K562 (cell line): ENCODE measurements around the gene UBE2D3. TPM values are rescaled to one million over a fixed set of nuclear protein-coding genes. Genes with fewer than 3 reads are reported as not detected.

Experiments
- ATAC-seq: fragments of 200-7000 bp; cut with Tn5 transposase; 3 replicates; pipeline ENCODE4 v1.9.1; 2020; ENCODE audit warnings: moderate library complexity
- BruUV-seq: library from RNA; stranded (reverse); fragments of 400-500 nt; replicated peaks from 2 replicates; lab custom pipeline; 2021; lab: Mats Ljungman, UMichigan
- CTCF ChIA-PET: fragments of 300-600 bp; formaldehyde crosslinking; extraction: SDS; loops from one replicate; lab custom pipeline; 2021; ENCODE audit warnings: low intra/inter-chr PET ratio; lab: Yijun Ruan, JAX
- POLR2A ChIA-PET: fragments of 300-600, 350-650 bp; sonication (Branson Sonifier 250); formaldehyde crosslinking; extraction: SDS; loops from one replicate; lab custom pipeline; 2021; ENCODE audit warnings: antibody characterized with exemption, inconsistent platforms; lab: Yijun Ruan, JAX
- DNase-seq, 4 experiments: peaks; one replicate each; pipeline versions ENCODE4 v3.0.0 to v3.0.0-alpha.2; 2011 to 2018; ENCODE audit warnings: low spot score in 3 of 4, mixed read lengths in 3 of 4; ENCODE audit errors: extremely low read depth in 1 of 4
- FAIRE-seq: peaks from 2 replicates; lab custom pipeline; 2011; peaks lifted over from hg19 to GRCh38; lab: Jason Lieb, UNC
- H2AFZ ChIP-seq: 2 replicates; pipeline ENCODE4 v1.6.0; 2011; ENCODE audit warnings: low read depth, low read length, control low read depth, inconsistent platforms
- H3K27ac ChIP-seq: fragments of 200-600 bp; 3 replicates; pipeline ENCODE4 v1.8.0; 2011; ENCODE audit warnings: low read depth, mild to moderate bottlenecking, control low read depth, inconsistent platforms, low read length, moderate library complexity, mixed read lengths; ENCODE audit errors: extremely low read depth
- H3K27me3 ChIP-seq, 2 experiments: fragments of 300-600 bp in 1 of 2; 2 replicates in 1 of 2; 3 replicates in 1 of 2; pipeline versions ENCODE4 v1.6.0 to v1.8.0; 2011; ENCODE audit warnings: inconsistent platforms in 2 of 2, low read length in 2 of 2, mild to moderate bottlenecking in 1 of 2, mixed read lengths in 1 of 2, moderate library complexity in 1 of 2; ENCODE audit not compliant: control insufficient read depth in 2 of 2, insufficient read depth in 2 of 2
- H3K36me3 ChIP-seq: fragments of 300-600 bp; 3 replicates; pipeline ENCODE4 v1.8.0; 2011; ENCODE audit warnings: mild to moderate bottlenecking, low read length, inconsistent platforms; ENCODE audit not compliant: control insufficient read depth, insufficient read depth
- H3K4me1 ChIP-seq, 2 experiments: fragments of 200-600 bp in 1 of 2; replicated peaks in 1 of 2; 2 replicates in 1 of 2; 3 replicates in 1 of 2; pipeline versions ENCODE4 v1.5.1 to v1.8.0; 2011; ENCODE audit warnings: inconsistent platforms in 2 of 2, low read length in 2 of 2, mild to moderate bottlenecking in 1 of 2, mixed read lengths in 1 of 2, moderate library complexity in 1 of 2; ENCODE audit not compliant: control insufficient read depth in 2 of 2, insufficient read depth in 2 of 2
- H3K4me2 ChIP-seq: 2 replicates; pipeline ENCODE4 v1.6.1; 2011; ENCODE audit warnings: low read length, control low read depth, inconsistent platforms, mixed read lengths; ENCODE audit not compliant: insufficient read depth
- H3K4me3 ChIP-seq: fragments of 200-600 bp; sonication (generic), shearing (Covaris generic); 2 replicates; pipeline ENCODE4 v1.5.1; 2016; ENCODE audit warnings: control low read depth, inconsistent platforms
- H3K79me2 ChIP-seq: fragments of 200-600 bp; 3 replicates; pipeline ENCODE4 v1.8.0; 2011; ENCODE audit warnings: low read length, inconsistent platforms; ENCODE audit not compliant: control insufficient read depth, insufficient read depth
- H3K9ac ChIP-seq, 2 experiments: 2 replicates each; pipeline versions ENCODE4 v1.6.0 to v1.6.1; 2011; ENCODE audit warnings: low read depth in 2 of 2, low read length in 2 of 2, control low read depth in 1 of 2, inconsistent platforms in 1 of 2, mild to moderate bottlenecking in 1 of 2, mixed read lengths in 1 of 2; ENCODE audit not compliant: insufficient read depth in 1 of 2
- H3K9me1 ChIP-seq: one replicate; pipeline ENCODE4 v1.6.0; 2011; ENCODE audit warnings: inconsistent platforms, mild to moderate bottlenecking, low read length, moderate library complexity; ENCODE audit not compliant: control insufficient read depth, insufficient read depth
- H3K9me3 ChIP-seq: replicated peaks from 2 replicates; pipeline ENCODE4 v1.5.1; 2011; ENCODE audit warnings: low read depth, low read length, inconsistent platforms; ENCODE audit not compliant: control insufficient read depth, insufficient read depth
- H4K20me1 ChIP-seq: replicated peaks from 2 replicates; pipeline ENCODE4 v1.6.1; 2011; ENCODE audit warnings: low read length, inconsistent platforms, mixed read lengths; ENCODE audit not compliant: control insufficient read depth, insufficient read depth
- CBFA2T3 ChIP-seq: fragments of 450-650 bp; IDR thresholded peaks from 2 replicates; pipeline ENCODE4 v1.6.1; 2017
- COPS2 ChIP-seq: fragments of 450-650 bp; conservative IDR thresholded peaks from 2 replicates; pipeline ENCODE4 v1.6.1; 2016; ENCODE audit warnings: mild to moderate bottlenecking, moderate library complexity
- ETS2 ChIP-seq: IDR thresholded peaks from 2 replicates; pipeline ENCODE4 v1.6.1; 2016; ENCODE audit warnings: borderline replicate concordance, missing genetic modification characterization, mild to moderate bottlenecking, moderate library complexity, missing compliant biosample characterization; ENCODE audit not compliant: poor library complexity, severe bottlenecking
- FOXM1 ChIP-seq, 2 experiments: fragments of 450-650 bp in 1 of 2; sonication (generic) in 1 of 2; formaldehyde crosslinking in 1 of 2; IDR thresholded peaks; 2 replicates each; pipeline versions ENCODE4 v1.6.1 to v1.9.0; 2017 to 2022; ENCODE audit warnings: low read depth in 2 of 2, mild to moderate bottlenecking in 2 of 2, missing genetic modification reagents in 1 of 2, moderate library complexity in 1 of 2
- JUNB ChIP-seq: fragments of 450-650 bp; formaldehyde crosslinking; conservative IDR thresholded peaks from 2 replicates; pipeline ENCODE4 v1.4.0; 2020; ENCODE audit warnings: mild to moderate bottlenecking
- NR2C1 ChIP-seq, 2 experiments: fragments of 450-650 bp; IDR thresholded peaks; 2 replicates each; pipeline ENCODE4 v1.6.1; 2017; ENCODE audit warnings: mild to moderate bottlenecking in 2 of 2, antibody characterized with exemption in 1 of 2, inconsistent platforms in 1 of 2, missing compliant biosample characterization in 1 of 2, missing genetic modification characterization in 1 of 2
- RAD51 ChIP-seq: fragments of 450-650 bp; IDR thresholded peaks from 2 replicates; pipeline ENCODE4 v1.7.1; 2016; ENCODE audit warnings: low read depth, mild to moderate bottlenecking, borderline replicate concordance
- SAFB2 ChIP-seq: fragments of 200-400 bp; formaldehyde crosslinking; IDR thresholded peaks from 2 replicates; pipeline ENCODE4 v1.6.1; 2018; ENCODE audit warnings: borderline replicate concordance, low read length, low read depth, moderate library complexity; ENCODE audit not compliant: severe bottlenecking
- SLC30A9 ChIP-seq: fragments of 250-450 bp; sonication (Bioruptor Pico); IDR thresholded peaks from 2 replicates; pipeline ENCODE4 v1.8.0; 2022; ENCODE audit warnings: mild to moderate bottlenecking, moderate library complexity
- SMARCA4 ChIP-seq: fragments of 450-650 bp; IDR thresholded peaks from 2 replicates; pipeline ENCODE4 v1.6.1; 2016
- TEAD4 ChIP-seq, 2 experiments: sonication (generic) in 1 of 2; formaldehyde crosslinking in 1 of 2; IDR thresholded peaks; 2 replicates each; pipeline versions ENCODE4 v1.6.1 to v1.8.0; 2012 to 2022; ENCODE audit warnings: borderline replicate concordance in 1 of 2, inconsistent platforms in 1 of 2, low read length in 1 of 2, mild to moderate bottlenecking in 1 of 2, missing genetic modification reagents in 1 of 2
- THRB ChIP-seq: fragments of 450-650 bp; formaldehyde crosslinking; conservative IDR thresholded peaks from 2 replicates; pipeline ENCODE4 v1.4.0; 2022; ENCODE audit warnings: mild to moderate bottlenecking, missing genetic modification characterization
- ZNF143 ChIP-seq: sonication (generic); formaldehyde crosslinking; IDR thresholded peaks from 2 replicates; pipeline ENCODE4 v1.9.0; 2022; ENCODE audit warnings: mild to moderate bottlenecking, missing genetic modification reagents
- ZNF239 ChIP-seq: fragments of 250-450 bp; sonication (Bioruptor Pico); IDR thresholded peaks from 2 replicates; pipeline ENCODE4 v1.4.0; 2020; ENCODE audit warnings: mild to moderate bottlenecking
- ZNF444 ChIP-seq: fragments of 250-450 bp; sonication (Bioruptor Pico); IDR thresholded peaks from 2 replicates; pipeline ENCODE4 v1.4.0; 2020; ENCODE audit warnings: mild to moderate bottlenecking, moderate library complexity
- WGBS: fragments of 100-300 bp; shearing (Covaris generic); methylation state at CpG from one replicate; pipeline ENCODE4 v1.1.6; 2016; ENCODE audit warnings: low coverage, mixed read lengths; ENCODE audit not compliant: insufficient coverage; ENCODE audit errors: missing lambda C conversion rate; 5-methylcytosine and 5-hydroxymethylcytosine counted together
- in situ Hi-C: fragments of 300-500 bp; cut with MboI; formaldehyde crosslinking; loops from 4 replicates; pipeline ENCODE4 v1.15.0; 2018; ENCODE audit warnings: inconsistent platforms, mixed read lengths
- intact Hi-C: fragments of 100-400 bp; cut with micrococcal nuclease; formaldehyde crosslinking; loops from 2 replicates; pipeline ENCODE4 v1.14.2; 2022
- polyA plus RNA-seq, 8 experiments: library from polyadenylated mRNA; depleted of rRNA in 4 of 8; stranded (reverse) in 5 of 8; unstranded in 3 of 8; fragments of >200 nt; fragmentation: Nextera tagmentation in 2 of 8; fragmentation: Illumina TruSeq in 1 of 8; extraction: Ambion mirVana in 2 of 8; extraction: Trizol in 1 of 8; gene quantifications; 2 replicates each; pipeline versions ENCODE4 v1.2.1 to v1.2.3, GENCODE V29; 2011 to 2014; ENCODE audit warnings: inconsistent platforms in 1 of 8, missing spikeins in 1 of 8
- total RNA-seq, 7 experiments: library from RNA; depleted of rRNA in 6 of 7; stranded (reverse); fragments of >200 nt in 6 of 7; fragmentation: Illumina TruSeq in 2 of 7; extraction: Trizol in 2 of 7; gene quantifications; 2 replicates each; pipeline versions ENCODE4 v1.2.1 to v1.2.3, GENCODE V29; 2011 to 2021; ENCODE audit warnings: low replicate concordance in 1 of 7

UBE2D3 gene
- total and polyA plus RNA-seq, 9 of the 15 experiments (the other 6 are each of a cell fraction or from before 2014, with no cell fraction given) = 191 to 618 (median 292) TPM

GRCh38 chr4:102868781-102869568 is 41.6 kb upstream of the UBE2D3 start, which contains the start of gene CISD2 (continued):
- TF ChIP-seq THRB (CRISPR knock-in tag) (no peak), SLC30A9 (no peak), ETS2 (tag) (no peak), SAFB2 (no peak), JUNB (CRISPR knock-in tag) (no peak)

- peak overlapping the region; percentile 95 for H3K4me2 ChIP-seq
- peak overlapping the region; percentile 98 for H3K27ac ChIP-seq
- in situ Hi-C loops = no loop called here
- peak overlapping the region; percentile 93 to 97 for H3K9ac ChIP-seq
- H4K20me1 ChIP-seq = no peaks in the 10 kb centered on the region
- ATAC-seq (peak; percentile 60), FAIRE-seq (no peak), DNase-seq (peak in 1 of 4 experiments; percentile 29)
- intact Hi-C loops = loop anchor here (5.0 kb wide), 3 partner anchors 106 to 224 kb away; partner anchors contain the start of gene MANBA
- peaks cover 11% of the 10 kb centered on the region; the same call in 2 of the 3 replicates for H3K36me3 ChIP-seq
- WGBS = 0% methylated on average over 23 of the region's 23 CpGs
- BruUV-seq = TSS peak; percentile 70
- peaks cover 95% of the 10 kb centered on the region for H3K79me2 ChIP-seq
- POLR2A ChIA-PET = interaction anchor here (0.6 to 3.3 kb wide), 8 partner anchors 17 to 231 kb away, joined by 3 to 48 read pairs (median 4); partner anchors contain the start of gene UBE2D3
- H3K9me1 ChIP-seq = no peaks in the 10 kb centered on the region
- H2AFZ ChIP-seq = peak overlapping the region; percentile 67
- H3K4me3 ChIP-seq = peak overlapping the region; percentile 59
- H3K4me1 ChIP-seq = peaks cover 8 to 10% of the 10 kb centered on the region in 2 experiments
- H3K9me3 ChIP-seq = no peaks in the 10 kb centered on the region; the same call in 1 of the 2 replicates
- no peaks in the 10 kb centered on the region for H3K27me3 ChIP-seq
- CTCF ChIA-PET = no interaction called here
- TF ChIP-seq CBFA2T3 = peak; percentile 39; the same call in 1 of the 2 replicates
- no peak for TF ChIP-seq ZNF143 (CRISPR knock-in tag)
- TF ChIP-seq RAD51 = no peak
- peak; percentile 63; the same call in 1 of the 2 replicates for TF ChIP-seq TEAD4 (IDR thresholded peaks at IDR 0.05; ENCODE audit: low read length)
- TF ChIP-seq TEAD4 (CRISPR knock-in tag; IDR thresholded peaks at IDR 0.05; ENCODE audit: borderline replicate concordance) = no peak
- no peak for TF ChIP-seq ZNF444 (CRISPR knock-in tag)
- no peak for TF ChIP-seq NR2C1 (IDR thresholded peaks at IDR 0.05)
- TF ChIP-seq NR2C1 (tag; IDR thresholded peaks at IDR 0.05) = no peak
- no peak for TF ChIP-seq COPS2
- TF ChIP-seq SMARCA4 = peak; percentile 38; the same call in 1 of the 2 replicates
- TF ChIP-seq ZNF239 (CRISPR knock-in tag) = no peak
- no peak for TF ChIP-seq THRB (CRISPR knock-in tag)
- peak; percentile 34; the same call in 1 of the 2 replicates for TF ChIP-seq FOXM1 (IDR thresholded peaks at IDR 0.05; ENCODE audit: low read depth)
- no peak for TF ChIP-seq FOXM1 (CRISPR knock-in tag; IDR thresholded peaks at IDR 0.05; ENCODE audit: low read depth)
Measured at GRCh38 chr4:102868153-102868780, 40.9 kb upstream of the UBE2D3 start.
